ENCODE results near the gene IL17RB. TPM values are rescaled to one million over a fixed set of nuclear protein-coding genes. Genes with fewer than 3 reads are reported as not detected.

The IL17RB gene
- polyA plus RNA-seq, 1 experiment, result not detected

GRCh38 chr3:53813229-53813628 lies 33.1 kb upstream of the IL17RB start:
- no peak overlapping the region for H3K4me3 ChIP-seq (ENCODE audit: low read depth, low read length)
- ChIA-PET POLR2A (no interaction called here), CTCF (interaction anchor here (0.5 kb wide), 1 partner anchor 532 kb away, joined by 3 read pairs; no protein-coding TSS in a partner anchor)
- no peaks in the 10 kb centered on the region for H3K9me3 ChIP-seq (ENCODE audit: control insufficient read depth, insufficient read depth, low read length)
- H3K27me3 ChIP-seq (ENCODE audit: control insufficient read depth, insufficient read depth, low read length), result peaks cover 12% of the 10 kb centered on the region
- DNase-seq (ENCODE audit: low read depth, low spot score), result no peak
- TF ChIP-seq, protein P1, sequence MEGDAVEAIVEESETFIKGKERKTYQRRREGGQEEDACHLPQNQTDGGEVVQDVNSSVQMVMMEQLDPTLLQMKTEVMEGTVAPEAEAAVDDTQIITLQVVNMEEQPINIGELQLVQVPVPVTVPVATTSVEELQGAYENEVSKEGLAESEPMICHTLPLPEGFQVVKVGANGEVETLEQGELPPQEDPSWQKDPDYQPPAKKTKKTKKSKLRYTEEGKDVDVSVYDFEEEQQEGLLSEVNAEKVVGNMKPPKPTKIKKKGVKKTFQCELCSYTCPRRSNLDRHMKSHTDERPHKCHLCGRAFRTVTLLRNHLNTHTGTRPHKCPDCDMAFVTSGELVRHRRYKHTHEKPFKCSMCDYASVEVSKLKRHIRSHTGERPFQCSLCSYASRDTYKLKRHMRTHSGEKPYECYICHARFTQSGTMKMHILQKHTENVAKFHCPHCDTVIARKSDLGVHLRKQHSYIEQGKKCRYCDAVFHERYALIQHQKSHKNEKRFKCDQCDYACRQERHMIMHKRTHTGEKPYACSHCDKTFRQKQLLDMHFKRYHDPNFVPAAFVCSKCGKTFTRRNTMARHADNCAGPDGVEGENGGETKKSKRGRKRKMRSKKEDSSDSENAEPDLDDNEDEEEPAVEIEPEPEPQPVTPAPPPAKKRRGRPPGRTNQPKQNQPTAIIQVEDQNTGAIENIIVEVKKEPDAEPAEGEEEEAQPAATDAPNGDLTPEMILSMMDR (IDR thresholded peaks at IDR 0.05; ENCODE audit: low read depth, low read length), result no peak
- no peak overlapping the region for H3K27ac ChIP-seq (ENCODE audit: low read depth, low read length)

- ChIA-PET POLR2A (no interaction called here), CTCF (no interaction called here)
- no peak overlapping the region for H3K4me3 ChIP-seq (ENCODE audit: low read depth, low read length)
- TF ChIP-seq, protein P1 (IDR thresholded peaks at IDR 0.05; ENCODE audit: low read depth, low read length), result no peak
- peaks cover 12% of the 10 kb centered on the region for H3K27me3 ChIP-seq (ENCODE audit: control insufficient read depth, insufficient read depth, low read length)
- no peak for DNase-seq (ENCODE audit: low read depth, low spot score)
- no peak overlapping the region for H3K27ac ChIP-seq (ENCODE audit: low read depth, low read length)
- H3K9me3 ChIP-seq (ENCODE audit: control insufficient read depth, insufficient read depth, low read length), result no peaks in the 10 kb centered on the region
These were observed 32.5 kb upstream of the IL17RB start for GRCh38 chr3:53813876-53814275.

DNA sequence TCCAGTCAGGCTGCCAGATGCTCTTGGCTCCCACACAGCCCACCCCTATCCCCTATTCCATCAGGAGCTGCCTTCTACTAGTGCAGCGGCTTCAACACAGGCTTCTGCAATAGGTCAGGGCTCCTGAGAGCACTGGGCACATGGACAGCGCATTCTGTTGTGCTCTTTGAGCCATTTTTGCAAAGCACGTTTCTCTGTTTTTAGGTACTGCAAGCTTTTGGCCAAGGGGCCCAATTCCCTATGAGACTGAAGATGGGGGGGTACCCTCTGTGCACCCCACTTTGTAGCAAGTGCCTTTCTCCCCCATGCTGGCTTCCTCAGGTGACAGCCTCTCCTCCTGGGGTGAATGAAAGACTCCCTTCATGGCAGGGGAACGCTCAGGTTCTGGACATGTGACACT lies 31.3 kb upstream of the IL17RB start:
- ChIA-PET CTCF (no interaction called here), POLR2A (no interaction called here)
- no peak overlapping the region for H3K4me3 ChIP-seq (ENCODE audit: low read depth, low read length)
- H3K9me3 ChIP-seq (ENCODE audit: control insufficient read depth, insufficient read depth, low read length), result no peaks in the 10 kb centered on the region
- no peak overlapping the region for H3K27ac ChIP-seq (ENCODE audit: low read depth, low read length)
- TF ChIP-seq, protein P1 (IDR thresholded peaks at IDR 0.05; ENCODE audit: low read depth, low read length), result no peak
- no peak for DNase-seq (ENCODE audit: low read depth, low spot score)
- peaks cover 12% of the 10 kb centered on the region for H3K27me3 ChIP-seq (ENCODE audit: control insufficient read depth, insufficient read depth, low read length)

GRCh38 chr3:53815651-53816050 lies 30.7 kb upstream of the IL17RB start:
- POLR2A ChIA-PET, result no interaction called here
- peaks cover 12% of the 10 kb centered on the region for H3K27me3 ChIP-seq (ENCODE audit: control insufficient read depth, insufficient read depth, low read length)
- CTCF ChIA-PET, result no interaction called here

DNA sequence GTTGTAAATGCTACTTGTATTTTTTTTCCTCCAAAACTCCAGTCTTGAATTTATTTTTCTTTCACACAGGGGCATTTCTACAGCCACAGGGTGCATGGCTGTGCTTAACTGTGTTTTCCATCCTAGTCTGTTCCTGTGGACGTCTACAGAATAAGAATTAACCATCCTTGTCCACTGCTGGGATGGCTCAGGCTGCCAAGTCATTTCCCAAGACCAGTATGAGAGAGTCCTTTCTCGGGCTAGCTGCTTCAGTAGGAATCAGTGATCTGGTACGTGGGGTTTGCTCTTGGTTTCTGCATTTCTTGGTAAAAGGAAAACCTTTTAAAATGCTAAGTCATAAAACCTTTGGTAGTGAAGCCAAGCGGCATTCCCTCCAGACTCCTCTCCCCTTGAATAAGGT lies 29.9 kb upstream of the IL17RB start:
- no peak overlapping the region for H3K27ac ChIP-seq (ENCODE audit: low read depth, low read length)
- no peak overlapping the region for H3K4me3 ChIP-seq (ENCODE audit: low read depth, low read length)
- no peaks in the 10 kb centered on the region for H3K9me3 ChIP-seq (ENCODE audit: control insufficient read depth, insufficient read depth, low read length)
- H3K27me3 ChIP-seq (ENCODE audit: control insufficient read depth, insufficient read depth, low read length), result peaks cover 12% of the 10 kb centered on the region
- TF ChIP-seq, protein P1 (IDR thresholded peaks at IDR 0.05; ENCODE audit: low read depth, low read length), result no peak
- CTCF ChIA-PET, result no interaction called here
- DNase-seq (ENCODE audit: low read depth, low spot score), result no peak
- POLR2A ChIA-PET, result interaction anchor here (0.7 kb wide), 1 partner anchor 14 kb away, joined by 3 read pairs; no protein-coding TSS in a partner anchor

More at GRCh38 chr3:53815651-53816050, 30.7 kb upstream of the IL17RB start:
- H3K4me3 ChIP-seq (ENCODE audit: low read depth, low read length), result no peak overlapping the region
- H3K9me3 ChIP-seq (ENCODE audit: control insufficient read depth, insufficient read depth, low read length), result no peaks in the 10 kb centered on the region
- TF ChIP-seq, protein P1 (IDR thresholded peaks at IDR 0.05; ENCODE audit: low read depth, low read length), result no peak
- no peak for DNase-seq (ENCODE audit: low read depth, low spot score)
- no peak overlapping the region for H3K27ac ChIP-seq (ENCODE audit: low read depth, low read length)
